Adrenal gland (tissue), 12 donors: ENCODE results near the gene PLA2G4C. TPM values are rescaled to one million over a fixed set of nuclear protein-coding genes. Genes with fewer than 3 reads are reported as not detected.

Experiments used
- DNase-seq, 7 donors: peaks; one replicate each; pipeline ENCODE4 v3.0.0-alpha.2; 2019 to 2020
- H3K27ac ChIP-seq, 5 donors: fragments of 200-600 bp; sonication (generic) in 4 of 5; 1 replicate in 3 of 5; 2 replicates in 2 of 5; pipeline versions ENCODE4 v1.5.1 to v1.8.0; 2016 to 2020; ENCODE audit warnings: mild to moderate bottlenecking in 1 of 5
- H3K27me3 ChIP-seq: fragments of 200-600 bp; 2 replicates; pipeline ENCODE4 v1.8.0; 2021
- H3K36me3 ChIP-seq, 2 donors: fragments of 200-600 bp; replicated peaks in 1 of 2; 1 replicate in 1 of 2; 2 replicates in 1 of 2; pipeline versions ENCODE4 v1.5.1 to v1.8.0; 2018 to 2022
- H3K4me1 ChIP-seq, 2 donors: fragments of 200-600 bp; replicated peaks in 1 of 2; 1 replicate in 1 of 2; 2 replicates in 1 of 2; pipeline versions ENCODE4 v1.5.1 to v1.8.0; 2018 to 2021
- H3K4me3 ChIP-seq, 4 donors: fragments of 200-600 bp; sonication (generic) in 3 of 4; one replicate each; pipeline ENCODE4 v1.5.1; 2016 to 2018
- H3K9me3 ChIP-seq, 3 donors: fragments of 200-600 bp; sonication (generic) in 1 of 3; replicated peaks in 1 of 3; 1 replicate in 2 of 3; 2 replicates in 1 of 3; pipeline versions ENCODE4 v1.5.1 to v1.8.0; 2016 to 2021
- POLR2A ChIP-seq, 2 donors: fragments of 450-650 bp; IDR thresholded peaks; one replicate each; pipeline ENCODE4 v1.6.1; 2017; ENCODE audit warnings: antibody characterized with exemption in 2 of 2, mild to moderate bottlenecking in 2 of 2, moderate library complexity in 1 of 2
- WGBS, 4 donors: extraction: QIAGEN DNeasy Blood & Tissue Kit in 2 of 4; methylation state at CpG; one replicate each; pipeline versions ENCODE4 v1.1.5 to v1.1.7; 2013 to 2017; 5-methylcytosine and 5-hydroxymethylcytosine counted together
- intact Hi-C, 2 donors: fragments of 100-400 bp; cut with DNase I; formaldehyde crosslinking; loops; one replicate each; pipeline versions ENCODE4 v1.14.1 to v1.15.0; 2022 to 2023
- polyA plus RNA-seq, 3 donors: library from polyadenylated mRNA; stranded (reverse); fragments of 200-250 nt in 2 of 3; fragments of 350-450 nt in 1 of 3; fragmentation: Illumina TruSeq in 1 of 3; extraction: RNeasy Lipid Tissue Mini Kit (QIAGEN cat#74804) in 1 of 3; gene quantifications; one replicate each; pipeline ENCODE4 v1.2.3, GENCODE V29; 2013 to 2014
- total RNA-seq, 9 donors: library from RNA; depleted of rRNA in 4 of 9; stranded (reverse); fragments of >200 nt in 4 of 9; fragments of 120-200 nt in 1 of 9; fragmentation: NEBNext Ultra II Directional in 1 of 9; extraction: Animal tissue kit (Norgen Biotek cat#: 25700) in 1 of 9; gene quantifications; one replicate each; pipeline versions ENCODE4 v1.1.0 to v1.2.4, GENCODE V29; 2013 to 2023
- TF ChIP-seq, protein P1 (sequence below), 6 experiments: fragments of 450-650 bp in 4 of 6; fragments of 200-600 bp in 2 of 6; sonication (generic) in 1 of 6; IDR thresholded peaks; 1 replicate in 5 of 6; 2 replicates in 1 of 6; pipeline versions ENCODE4 v1.5.1 to v1.8.0; 2016 to 2021; ENCODE audit warnings: antibody characterized with exemption in 6 of 6, mild to moderate bottlenecking in 2 of 6, moderate library complexity in 1 of 6
- donor health status: healthy with polysubstance abuse.
- donor health status: Bipolar disorder and iron deficiency.
- donor health status: DM: yes; HTN: yes; CAD: no.
- donor health status: DM: no; HTN: no; CAD: no.
- donor health status: DM: no; HTN: no; CAD: no.
- donor health status: DM: yes; HTN: yes; CAD: no.

The PLA2G4C gene
- total and polyA plus RNA-seq, 12 donors = 18.6 to 123 (median 51.6) TPM

- Histone ChIP-seq H3K27ac (no peak overlapping the region), H3K36me3 (no peaks in the 10 kb centered on the region), H3K4me1 (no peaks in the 10 kb centered on the region), H3K9me3 (no peaks in the 10 kb centered on the region), H3K4me3 (no peak overlapping the region), H3K27me3 (peaks cover 2% of the 10 kb centered on the region)
- intact Hi-C loops = no loop called here
- 64 to 79% (median 74%) methylated on average over 3 of the region's 3 CpGs for WGBS, 4 donors
- TF ChIP-seq, protein P1, sequence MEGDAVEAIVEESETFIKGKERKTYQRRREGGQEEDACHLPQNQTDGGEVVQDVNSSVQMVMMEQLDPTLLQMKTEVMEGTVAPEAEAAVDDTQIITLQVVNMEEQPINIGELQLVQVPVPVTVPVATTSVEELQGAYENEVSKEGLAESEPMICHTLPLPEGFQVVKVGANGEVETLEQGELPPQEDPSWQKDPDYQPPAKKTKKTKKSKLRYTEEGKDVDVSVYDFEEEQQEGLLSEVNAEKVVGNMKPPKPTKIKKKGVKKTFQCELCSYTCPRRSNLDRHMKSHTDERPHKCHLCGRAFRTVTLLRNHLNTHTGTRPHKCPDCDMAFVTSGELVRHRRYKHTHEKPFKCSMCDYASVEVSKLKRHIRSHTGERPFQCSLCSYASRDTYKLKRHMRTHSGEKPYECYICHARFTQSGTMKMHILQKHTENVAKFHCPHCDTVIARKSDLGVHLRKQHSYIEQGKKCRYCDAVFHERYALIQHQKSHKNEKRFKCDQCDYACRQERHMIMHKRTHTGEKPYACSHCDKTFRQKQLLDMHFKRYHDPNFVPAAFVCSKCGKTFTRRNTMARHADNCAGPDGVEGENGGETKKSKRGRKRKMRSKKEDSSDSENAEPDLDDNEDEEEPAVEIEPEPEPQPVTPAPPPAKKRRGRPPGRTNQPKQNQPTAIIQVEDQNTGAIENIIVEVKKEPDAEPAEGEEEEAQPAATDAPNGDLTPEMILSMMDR (IDR thresholded peaks at IDR 0.05) = no peak
- no peak for TF ChIP-seq POLR2A (IDR thresholded peaks at IDR 0.05)
- no peak for DNase-seq
These were observed 89.9 kb downstream of the PLA2G4C start for GRCh38 chr19:48020686-48021085.

- no peak overlapping the region for H3K27ac ChIP-seq
- intact Hi-C loops = no loop called here
- no peaks in the 10 kb centered on the region for H3K9me3 ChIP-seq
- no peak overlapping the region for H3K4me3 ChIP-seq
- WGBS, 4 donors = 85 to 90% (median 88%) methylated on average over 11 of the region's 11 CpGs
- H3K36me3 ChIP-seq = no peaks in the 10 kb centered on the region
- TF ChIP-seq, protein P1 (IDR thresholded peaks at IDR 0.05) = no peak
- TF ChIP-seq POLR2A (IDR thresholded peaks at IDR 0.05) = no peak
- DNase-seq = no peak
- H3K4me1 ChIP-seq = no peaks in the 10 kb centered on the region
- peaks cover 6% of the 10 kb centered on the region for H3K27me3 ChIP-seq
These were observed 99.5 kb downstream of the PLA2G4C start for GRCh38 chr19:48010932-48011758.

DNA sequence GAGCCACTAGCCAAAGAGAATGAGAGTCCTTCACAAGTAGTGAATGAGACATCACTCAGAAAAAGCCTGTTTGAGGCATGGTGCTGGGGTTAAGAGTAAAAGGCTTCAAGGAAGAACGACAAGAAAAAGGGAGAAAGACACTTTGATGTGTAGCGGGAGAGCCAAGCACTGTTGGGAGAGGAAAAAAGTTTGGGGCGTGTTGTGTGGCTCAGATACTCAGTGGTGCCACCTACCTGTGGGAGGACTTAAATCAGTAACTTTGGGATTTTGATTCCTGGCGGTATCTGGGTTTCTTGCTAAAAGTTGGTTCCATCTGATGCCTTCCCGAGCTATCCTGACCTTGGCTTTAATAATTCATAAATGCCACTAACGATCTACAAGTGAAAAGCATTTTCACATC, 103.9 kb downstream of the PLA2G4C start:
- 74 to 82% (median 76%) methylated on average over 6 of the region's 6 CpGs for WGBS, 4 donors
- DNase-seq = no peak
- Histone ChIP-seq H3K36me3 (no peaks in the 10 kb centered on the region), H3K9me3 (no peaks in the 10 kb centered on the region), H3K4me1 (no peaks in the 10 kb centered on the region), H3K4me3 (no peak overlapping the region), H3K27me3 (no peaks in the 10 kb centered on the region), H3K27ac (no peak overlapping the region)
- intact Hi-C loops = no loop called here
- no peak for TF ChIP-seq POLR2A (IDR thresholded peaks at IDR 0.05)
- TF ChIP-seq, protein P1 (IDR thresholded peaks at IDR 0.05) = no peak

GRCh38 chr19:48004236-48004635, 106.4 kb downstream of the PLA2G4C start:
- H3K4me1 ChIP-seq = no peaks in the 10 kb centered on the region
- H3K36me3 ChIP-seq = no peaks in the 10 kb centered on the region
- H3K9me3 ChIP-seq = no peaks in the 10 kb centered on the region
- TF ChIP-seq POLR2A (IDR thresholded peaks at IDR 0.05) = no peak
- TF ChIP-seq, protein P1 (IDR thresholded peaks at IDR 0.05) = no peak
- no peak overlapping the region for H3K4me3 ChIP-seq
- H3K27me3 ChIP-seq = no peaks in the 10 kb centered on the region
- intact Hi-C loops = no loop called here
- no peak overlapping the region for H3K27ac ChIP-seq
- no peak for DNase-seq
- WGBS, 4 donors = 71 to 83% (median 76%) methylated on average over 5 to 6 of the region's 6 CpGs
